Parathyroid adenoma (tissue), 2 donors: ENCODE results near the gene MYH14.

Source experiments
- H2AFZ ChIP-seq: fragments of 300-600 bp; sonication (generic); one replicate; pipeline ENCODE4 v1.7.0; 2017; ENCODE audit warnings: antibody characterized with exemption, mild to moderate bottlenecking
- H3K27ac ChIP-seq: fragments of 300-600 bp; sonication (generic); one replicate; pipeline ENCODE4 v1.7.0; 2017
- H3K27me3 ChIP-seq: fragments of 300-600 bp; sonication (generic); one replicate; pipeline ENCODE4 v1.7.0; 2017; ENCODE audit warnings: low read length; ENCODE audit not compliant: control insufficient read depth, insufficient read depth
- H3K36me3 ChIP-seq: fragments of 300-600 bp; sonication (generic); one replicate; pipeline ENCODE4 v1.7.0; 2017; ENCODE audit warnings: low read length; ENCODE audit not compliant: control insufficient read depth, insufficient read depth
- H3K4me1 ChIP-seq: fragments of 300-600 bp; sonication (generic); one replicate; pipeline ENCODE4 v1.7.0; 2017; ENCODE audit warnings: control low read depth
- H3K4me2 ChIP-seq: fragments of 300-600 bp; sonication (generic); one replicate; pipeline ENCODE4 v1.7.0; 2017; ENCODE audit warnings: low read length
- H3K4me3 ChIP-seq: fragments of 300-600 bp; sonication (generic); one replicate; pipeline ENCODE4 v1.7.0; 2017; ENCODE audit warnings: low read depth, low read length
- H3K79me2 ChIP-seq: fragments of 300-600 bp; sonication (generic); one replicate; pipeline ENCODE4 v1.7.0; 2017; ENCODE audit warnings: control low read depth
- H3K9ac ChIP-seq: fragments of 300-600 bp; sonication (generic); one replicate; pipeline ENCODE4 v1.7.0; 2017; ENCODE audit warnings: mild to moderate bottlenecking
- H3K9me3 ChIP-seq: fragments of 300-600 bp; sonication (generic); one replicate; pipeline ENCODE4 v1.7.0; 2017; ENCODE audit warnings: low read length; ENCODE audit not compliant: control insufficient read depth
- CTCF ChIP-seq: fragments of 300-600 bp; sonication (generic); IDR thresholded peaks from one replicate; pipeline ENCODE4 v1.7.0; 2017; ENCODE audit warnings: antibody characterized with exemption, mild to moderate bottlenecking
- donor health status: primary hyperparathyroidism.

MYH14 gene

DNA sequence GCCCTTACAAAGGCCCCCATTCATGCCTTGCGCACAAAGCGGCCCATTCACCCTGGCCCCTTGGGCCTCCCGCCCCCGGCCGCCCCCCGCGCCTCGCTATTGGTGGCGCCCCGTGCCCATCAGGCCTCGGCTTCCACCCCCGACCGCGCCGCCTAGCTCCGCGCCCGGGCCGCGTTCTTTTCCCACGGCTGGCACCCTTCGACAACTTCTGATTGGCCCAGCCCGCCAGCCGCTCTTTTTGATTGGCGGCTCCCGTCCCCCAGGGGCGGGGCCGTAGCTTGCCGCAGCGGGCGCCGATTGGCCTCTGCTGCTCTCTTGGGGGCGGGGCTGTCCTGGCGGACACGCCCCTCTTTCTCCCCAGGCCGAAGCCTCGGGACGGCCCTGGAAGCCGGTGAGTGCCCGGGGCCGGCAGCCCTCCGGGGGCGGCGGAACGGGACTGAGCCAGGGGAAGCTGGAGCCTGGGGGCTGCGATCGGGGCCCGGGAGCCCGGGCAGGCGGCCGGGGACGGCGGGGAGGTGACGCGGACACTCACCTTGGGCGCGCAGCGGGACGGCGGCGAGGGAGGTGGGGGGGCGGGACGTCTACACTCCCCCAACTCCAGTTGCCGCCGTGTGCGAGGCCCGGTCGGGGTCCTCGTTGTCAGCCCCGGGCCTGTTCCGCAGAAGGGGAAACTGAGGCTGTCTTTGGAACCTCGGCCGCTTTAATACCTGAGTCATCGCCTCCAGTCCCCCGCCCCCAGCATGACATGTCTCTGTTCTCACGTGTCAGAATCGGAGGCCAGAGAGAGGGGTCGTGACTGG, at the start of gene MYH14:
Gene MYH14 (plus strand): TSS at position 342 of the 800 bp plus-strand sequence. CDS start 6,744 bp downstream, outside the sequence.
- H2AFZ ChIP-seq: peak within 1 kb of the TSS; percentile 94
- H3K4me3 ChIP-seq: peak within 1 kb of the TSS; percentile 90
- peak within 1 kb of the TSS; percentile 57 for H3K27ac ChIP-seq
- no peaks in the 10 kb centered on the region for H3K9me3 ChIP-seq
- H3K4me1 ChIP-seq: peaks cover 11% of the 10 kb centered on the region
- peaks cover 6% of the 10 kb centered on the region for H3K79me2 ChIP-seq
- peak within 1 kb of the TSS; percentile 74 for H3K9ac ChIP-seq
- peak within 1 kb of the TSS; percentile 87 for H3K4me2 ChIP-seq
- H3K36me3 ChIP-seq: no peaks in the 10 kb centered on the region
- H3K27me3 ChIP-seq: no peaks in the 10 kb centered on the region
- TF ChIP-seq CTCF: peak; percentile 12

- Histone ChIP-seq H2AFZ (no peak overlapping the region), H3K4me2 (no peak overlapping the region), H3K36me3 (no peaks in the 10 kb centered on the region), H3K79me2 (no peaks in the 10 kb centered on the region), H3K4me1 (no peaks in the 10 kb centered on the region), H3K9ac (no peak overlapping the region), H3K27me3 (no peaks in the 10 kb centered on the region), H3K4me3 (no peak overlapping the region), H3K9me3 (no peaks in the 10 kb centered on the region), H3K27ac (no peak overlapping the region)
- TF ChIP-seq CTCF: no peak
Measured at GRCh38 chr19:50154529-50154928, 48.9 kb upstream of the MYH14 start.

DNA sequence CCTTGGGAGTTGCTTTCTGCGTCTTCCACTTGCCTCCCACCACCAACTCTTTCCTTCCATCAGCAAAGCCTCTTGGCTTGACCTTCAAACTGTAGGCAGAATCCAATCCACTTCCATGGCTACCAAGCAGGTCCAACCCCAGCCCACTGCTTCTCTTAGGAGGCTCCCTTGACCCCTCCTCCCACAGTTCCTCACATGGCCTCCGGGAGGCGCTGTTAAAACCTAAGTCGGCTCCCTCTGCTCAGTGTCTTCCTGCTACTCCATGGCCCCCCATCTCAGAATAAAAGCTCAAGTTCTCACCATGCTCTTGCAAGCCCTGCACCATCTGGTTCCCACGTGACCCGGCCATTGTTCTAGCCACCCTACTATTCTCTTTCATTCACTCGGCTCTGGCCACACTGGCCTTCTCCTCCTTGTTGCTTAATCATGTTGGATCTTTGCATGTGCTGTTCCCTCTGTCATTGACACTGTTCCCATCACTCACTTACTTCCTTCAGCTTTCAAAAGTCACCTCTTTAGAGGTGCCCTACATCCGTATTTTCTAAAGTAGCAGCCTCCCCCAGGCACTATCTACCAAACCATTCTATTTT, 47.8 kb upstream of the MYH14 start:
- no peak for TF ChIP-seq CTCF
- no peak overlapping the region for H3K4me2 ChIP-seq
- H3K27ac ChIP-seq: no peak overlapping the region
- H3K9ac ChIP-seq: no peak overlapping the region
- no peaks in the 10 kb centered on the region for H3K36me3 ChIP-seq
- H3K27me3 ChIP-seq: no peaks in the 10 kb centered on the region
- H2AFZ ChIP-seq: no peak overlapping the region
- H3K4me1 ChIP-seq: no peaks in the 10 kb centered on the region
- no peak overlapping the region for H3K4me3 ChIP-seq
- H3K79me2 ChIP-seq: no peaks in the 10 kb centered on the region
- H3K9me3 ChIP-seq: no peaks in the 10 kb centered on the region

DNA sequence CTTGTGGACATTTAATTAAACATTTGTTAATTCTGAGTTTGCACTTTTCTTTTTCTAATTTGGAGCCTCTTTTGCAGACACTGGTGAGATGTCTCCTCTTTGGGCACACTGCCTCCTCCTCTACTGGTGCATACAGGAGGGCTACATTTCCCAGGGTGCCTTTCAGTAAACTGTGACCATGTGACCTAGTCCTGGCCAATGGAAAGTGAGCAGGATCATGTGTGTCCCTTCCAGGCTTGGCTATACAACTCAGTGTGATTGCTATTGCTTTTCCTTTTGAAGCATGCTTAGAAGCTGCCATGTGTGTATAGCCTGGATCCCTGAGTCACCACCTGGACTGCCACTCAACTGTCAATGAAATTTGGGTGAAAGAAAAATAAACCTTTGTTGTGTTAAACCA, 44.8 kb upstream of the MYH14 start:
- no peaks in the 10 kb centered on the region for H3K27me3 ChIP-seq
- no peak overlapping the region for H3K9ac ChIP-seq
- no peak overlapping the region for H2AFZ ChIP-seq
- no peak overlapping the region for H3K27ac ChIP-seq
- no peak for TF ChIP-seq CTCF
- H3K79me2 ChIP-seq: no peaks in the 10 kb centered on the region
- H3K4me3 ChIP-seq: no peak overlapping the region
- no peaks in the 10 kb centered on the region for H3K4me1 ChIP-seq
- H3K4me2 ChIP-seq: no peak overlapping the region
- no peaks in the 10 kb centered on the region for H3K36me3 ChIP-seq
- no peaks in the 10 kb centered on the region for H3K9me3 ChIP-seq
